HG03575 (cell line): ENCODE measurements around the gene TBC1D5.
"Not testable (repeated sequence)": the region's sequence is repeated elsewhere in the genome, so short reads cannot be mapped to it uniquely, and the experiment has no call there.

ENCODE experiments used
- ATAC-seq: cut with Tn5 transposase; IDR thresholded peaks from one replicate; pipeline ENCODE4 v1.9.1; 2021; ENCODE audit not compliant: unreplicated experiment, insufficient number of reproducible peaks, low FRiP score; ENCODE audit errors: extremely low read depth

Gene TBC1D5

GRCh38 chr3:17515445-17516234 is 226.8 kb downstream of the TBC1D5 start:
- no peak for ATAC-seq

DNA sequence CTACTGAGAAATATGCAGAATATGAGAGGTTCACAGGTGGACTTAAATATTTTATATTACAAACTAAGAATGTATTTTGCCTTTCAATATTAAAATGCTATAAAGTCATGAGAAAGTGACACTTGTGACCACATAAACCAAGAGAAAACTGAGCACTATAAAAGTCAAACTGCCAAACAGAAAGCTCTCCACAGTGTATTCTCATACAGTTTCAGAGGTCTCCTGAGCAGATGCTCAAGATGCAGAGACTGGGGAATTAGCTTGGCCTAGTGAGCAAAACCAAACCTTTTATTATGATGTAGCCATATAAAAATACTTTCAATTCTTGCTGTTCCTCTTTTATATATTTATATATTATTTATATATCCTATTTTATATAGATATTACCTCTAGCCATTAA is 227.8 kb downstream of the TBC1D5 start:
- ATAC-seq = no peak

- ATAC-seq = no peak
Observed at GRCh38 chr3:17510265-17510664, 232.2 kb downstream of the TBC1D5 start.

DNA sequence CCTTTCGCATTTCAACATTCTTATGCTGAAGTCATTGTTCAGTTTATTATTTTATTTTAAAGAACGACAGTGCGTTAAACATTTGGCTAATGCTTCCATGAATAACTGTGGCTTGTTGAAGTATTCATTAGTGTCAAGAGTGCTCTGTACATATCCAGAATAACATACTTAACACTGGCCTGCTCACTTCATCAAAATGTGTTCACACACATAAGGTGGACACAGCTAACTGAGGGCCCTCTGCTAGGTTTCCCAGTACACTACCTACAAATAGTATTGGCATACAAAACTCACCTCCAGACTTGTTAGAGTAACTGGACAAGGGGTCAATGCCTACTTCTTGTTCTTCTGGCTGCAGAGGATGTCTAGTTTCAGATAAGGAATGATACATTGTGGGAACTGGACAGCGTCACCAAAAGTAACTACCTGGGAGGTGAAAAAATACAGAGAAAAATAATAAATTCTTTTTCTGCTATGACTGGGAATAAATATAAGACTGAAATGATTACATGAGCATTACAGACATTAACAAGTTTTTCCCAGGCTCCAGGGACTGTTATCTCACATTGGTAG is 234.2 kb downstream of the TBC1D5 start:
- ATAC-seq = no peak

DNA sequence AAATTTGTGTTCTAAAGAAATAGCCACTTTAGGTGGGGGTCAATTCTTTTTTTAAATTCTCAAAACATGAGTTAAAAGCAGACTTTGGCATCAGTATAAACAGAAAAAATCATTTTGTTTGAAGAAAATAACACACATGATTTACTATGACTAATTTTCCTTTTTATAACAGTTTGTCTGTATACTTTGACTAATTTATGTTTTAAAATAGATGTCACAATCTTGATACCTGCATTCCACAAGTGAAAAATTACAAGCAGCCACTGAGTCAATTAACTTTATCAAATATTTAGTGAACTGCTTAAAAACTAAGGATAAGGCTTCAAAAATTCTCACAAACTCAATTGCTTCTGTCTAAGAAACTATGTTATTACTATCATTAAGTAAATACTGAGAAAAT is 235.0 kb downstream of the TBC1D5 start:
- no peak for ATAC-seq

GRCh38 chr3:17505856-17506255 is 236.6 kb downstream of the TBC1D5 start:
- no peak for ATAC-seq

GRCh38 chr3:17501745-17502144 is 240.7 kb downstream of the TBC1D5 start:
- no peak for ATAC-seq

DNA sequence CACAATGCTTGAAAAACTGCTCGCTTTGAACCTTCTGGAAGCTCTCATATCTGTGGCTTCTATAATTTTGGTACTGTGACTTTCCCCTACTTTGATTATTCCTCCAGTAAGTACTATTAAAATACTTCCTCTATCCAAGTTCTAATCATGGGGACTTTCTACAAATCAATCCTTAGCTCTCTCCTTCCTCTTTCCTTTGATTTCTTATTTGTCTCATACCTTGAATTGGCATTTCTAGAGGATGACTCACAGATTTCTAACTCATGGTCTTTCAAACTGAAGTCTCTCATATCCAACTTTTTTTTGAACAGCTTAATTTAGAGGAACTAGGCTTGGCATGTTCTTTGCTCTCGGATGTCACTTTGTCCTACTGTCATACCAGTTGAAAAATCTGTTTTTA is 241.8 kb downstream of the TBC1D5 start:
- ATAC-seq = no peak

GRCh38 chr3:17494117-17494809 is 248.2 kb downstream of the TBC1D5 start:
- no peak for ATAC-seq

DNA sequence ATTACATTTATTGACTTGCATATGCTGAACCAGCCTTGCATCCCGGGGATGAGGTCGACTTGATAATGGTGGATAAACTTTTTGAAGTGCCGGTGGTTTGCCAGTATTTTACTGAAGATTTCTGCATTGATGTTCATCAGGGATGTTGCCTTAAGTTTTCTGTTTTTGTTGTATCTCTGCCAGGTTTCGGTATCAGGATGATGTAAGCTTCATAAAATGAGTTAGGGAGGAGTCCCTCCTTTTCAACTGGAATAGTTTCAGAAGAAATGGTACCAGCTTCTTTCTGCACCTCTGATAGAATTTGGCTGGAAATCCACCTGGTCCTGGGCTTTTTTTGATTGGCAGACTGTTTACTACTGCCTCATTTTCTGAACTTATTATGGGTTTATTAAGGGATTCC is 250.8 kb downstream of the TBC1D5 start:
- no peak for ATAC-seq

- not testable (repeated sequence) for ATAC-seq
Observed at GRCh38 chr3:17491190-17491589, 251.2 kb downstream of the TBC1D5 start.

DNA sequence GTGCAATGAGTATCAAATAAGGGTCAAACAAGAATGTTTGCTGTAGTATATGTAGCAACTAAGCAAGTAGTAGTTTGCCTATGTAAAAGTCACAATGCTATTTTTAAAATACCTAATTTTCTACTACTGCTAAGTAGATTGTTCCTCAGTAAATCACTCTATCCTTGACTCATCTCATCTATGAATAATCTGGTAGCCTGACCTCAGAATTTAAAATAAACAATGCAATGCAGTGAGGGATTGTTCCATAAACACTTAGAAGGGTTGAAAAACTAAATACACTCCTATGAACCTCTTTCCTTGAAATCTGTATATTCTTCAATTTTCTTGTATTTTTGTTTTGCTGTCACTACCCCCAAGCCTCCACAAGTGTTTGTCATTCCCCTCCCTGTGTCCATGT is 253.3 kb downstream of the TBC1D5 start:
- ATAC-seq = no peak

DNA sequence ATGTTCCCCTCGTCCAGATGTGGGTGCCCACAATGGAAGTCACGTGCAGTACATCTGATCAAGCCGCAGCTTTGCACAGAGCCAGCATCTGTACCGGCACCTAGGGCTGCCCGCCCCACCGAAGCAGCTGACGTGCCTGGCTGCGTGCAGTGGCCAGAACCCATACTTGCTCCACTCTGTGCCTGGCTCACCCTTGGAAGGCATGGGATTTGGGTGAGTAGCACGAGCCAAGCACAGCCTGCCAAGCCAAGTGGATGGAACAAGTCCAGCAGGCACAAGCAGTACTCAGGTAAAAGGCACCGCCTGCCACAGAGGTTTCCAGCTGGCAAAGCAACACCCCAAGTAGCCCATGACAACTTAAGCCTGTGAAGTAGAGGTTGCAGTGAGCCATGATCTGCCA is 261.3 kb downstream of the TBC1D5 start:
- no peak for ATAC-seq

DNA sequence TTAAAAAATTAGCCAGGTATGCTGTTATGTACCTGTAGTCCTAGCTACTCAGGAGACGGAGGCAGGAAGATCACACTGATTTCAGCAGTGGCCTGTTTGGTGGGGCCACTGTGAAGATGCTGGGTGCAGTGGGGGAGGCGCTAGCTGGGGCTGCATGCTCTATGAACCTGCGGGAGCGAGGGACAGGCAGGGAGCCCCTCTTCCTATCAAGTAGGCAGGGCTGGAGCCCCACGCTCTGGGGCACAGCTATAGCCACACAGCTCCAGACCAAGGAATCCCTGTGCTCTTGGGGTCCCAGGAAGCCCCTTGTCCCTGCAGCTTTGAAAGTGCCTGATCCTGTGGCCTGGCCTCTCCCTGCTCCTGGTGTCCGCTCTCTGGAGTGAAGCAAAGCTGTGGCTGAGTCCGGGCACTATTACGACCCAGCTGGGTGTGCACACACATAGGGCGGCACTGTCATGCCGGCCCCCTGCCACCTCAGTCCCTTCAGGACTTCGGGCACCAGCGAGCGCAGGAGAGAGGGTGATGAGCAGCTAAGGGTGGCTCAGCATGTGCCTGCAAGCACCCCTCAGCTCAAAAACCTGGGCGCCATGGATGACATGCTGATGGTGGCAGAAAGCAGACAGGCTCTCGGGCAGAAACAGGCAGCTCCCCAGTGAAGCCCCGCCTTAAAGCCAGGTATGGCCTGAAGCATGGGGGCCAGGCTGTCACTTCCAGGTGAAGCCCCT is 262.6 kb downstream of the TBC1D5 start:
- ATAC-seq = no peak

DNA sequence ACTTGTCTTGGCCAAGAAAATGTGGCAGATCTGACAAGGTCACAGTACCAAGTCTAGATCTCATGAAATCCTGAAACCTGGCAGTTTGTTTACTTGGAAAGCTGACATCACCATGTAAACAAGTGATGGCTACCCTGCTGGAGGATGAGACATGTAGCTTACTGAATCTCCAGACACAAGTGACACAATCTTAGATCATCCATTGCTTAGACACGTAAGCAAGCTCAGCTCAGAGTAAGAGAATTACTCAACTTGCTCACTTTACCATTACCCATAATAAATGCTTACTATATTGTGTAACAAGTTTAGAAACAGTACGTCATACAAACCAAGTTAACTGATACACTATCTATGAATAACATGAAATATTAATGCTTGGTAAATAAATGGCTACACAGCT is 263.8 kb downstream of the TBC1D5 start:
- no peak for ATAC-seq

- no peak for ATAC-seq
Observed at GRCh38 chr3:17473761-17474160, 268.7 kb downstream of the TBC1D5 start.

DNA sequence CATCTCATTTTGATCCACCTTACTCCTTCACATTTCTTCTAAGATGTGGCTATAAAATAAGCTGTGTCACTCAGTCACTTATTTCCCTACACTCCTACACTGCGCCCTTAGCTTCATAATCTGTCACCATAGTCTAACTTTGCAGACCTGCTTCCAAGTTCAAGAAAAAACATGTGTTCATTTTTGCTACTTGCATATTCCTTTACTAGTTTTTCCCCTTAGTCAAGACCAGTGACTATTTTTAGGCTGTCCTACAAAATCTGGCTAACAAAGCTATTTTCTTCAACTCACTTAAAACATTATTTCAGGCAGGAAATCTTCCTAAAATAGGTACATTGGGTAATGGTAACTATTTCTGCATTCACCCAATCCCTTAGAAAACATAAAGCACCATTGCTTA is 272.5 kb downstream of the TBC1D5 start:
- ATAC-seq = no peak

GRCh38 chr3:17469520-17469919 is 272.9 kb downstream of the TBC1D5 start:
- ATAC-seq = no peak

DNA sequence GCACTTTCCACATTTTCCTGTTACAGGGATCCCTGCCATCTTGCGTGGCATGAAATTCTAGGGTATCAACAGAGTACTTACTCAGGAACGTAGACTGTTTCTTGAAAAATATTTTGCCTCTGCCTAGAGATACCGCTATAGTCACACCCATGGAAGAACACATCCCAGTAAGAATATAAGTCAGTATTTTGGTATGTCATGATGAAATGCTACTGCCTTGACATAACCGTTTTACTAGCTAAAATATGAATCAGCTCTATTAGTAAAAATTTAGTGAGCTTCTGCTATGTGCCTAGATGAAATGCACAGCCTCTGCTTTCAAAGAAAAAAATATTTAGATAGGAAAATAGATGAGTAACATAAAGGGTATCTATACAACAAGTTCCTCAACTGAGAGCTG is 276.4 kb downstream of the TBC1D5 start:
- ATAC-seq = no peak
